ENCODE data around the gene NUMA1. TPM values are rescaled to one million over a fixed set of nuclear protein-coding genes. Genes with fewer than 3 reads are reported as not detected.

NUMA1 gene
- total RNA-seq, 1 donor from 2014 or later = 130 TPM

- Histone ChIP-seq H3K27me3 (no peaks in the 10 kb centered on the region), H3F3A (ENCODE audit: low read depth) (peaks cover 3% of the 10 kb centered on the region), H3K4me3 (no peak overlapping the region), H3K79me2 (ENCODE audit: low read depth) (no peaks in the 10 kb centered on the region), H3K4me2 (no peak overlapping the region), H2AFZ (replicated peaks) (no peak overlapping the region), H3K4me1 (no peaks in the 10 kb centered on the region), H3K9me3 (ENCODE audit: low read depth) (no peaks in the 10 kb centered on the region), H4K20me1 (ENCODE audit: low read depth) (no peaks in the 10 kb centered on the region), H3K27ac (no peak overlapping the region), H3K36me3 (no peaks in the 10 kb centered on the region), H3K9ac (no peak overlapping the region)
- TF ChIP-seq CTCF (IDR thresholded peaks at IDR 0.05) = no peak
- TF ChIP-seq EZH2 (IDR thresholded peaks at IDR 0.05) = no peak
- no peak for TF ChIP-seq EZH2phosphoT487 (IDR thresholded peaks at IDR 0.05)
- Mint-ChIP-seq H3K27me3 (ENCODE audit: insufficient read depth, low read depth) (no peaks in the 10 kb centered on the region), H3K9me3 (no peaks in the 10 kb centered on the region), H3K4me1 (peaks cover 2% of the 10 kb centered on the region), H3K27ac (no peak overlapping the region), H3K4me3 (no peak overlapping the region), H3K36me3 (peaks cover 6% of the 10 kb centered on the region)
- DNase-seq (ENCODE audit: low spot score) = no peak
These were observed 85.6 kb downstream of the NUMA1 start for GRCh38 chr11:71994786-71995185.

GRCh38 chr11:71992136-71992730, 88.1 kb downstream of the NUMA1 start:
- Histone ChIP-seq H3K9me3 (ENCODE audit: low read depth) (no peaks in the 10 kb centered on the region), H3K4me2 (no peak overlapping the region), H3K27ac (no peak overlapping the region), H3K9ac (no peak overlapping the region), H4K20me1 (ENCODE audit: low read depth) (no peaks in the 10 kb centered on the region), H3K4me1 (no peaks in the 10 kb centered on the region), H3F3A (ENCODE audit: low read depth) (peaks cover 3% of the 10 kb centered on the region), H3K27me3 (no peaks in the 10 kb centered on the region), H3K4me3 (no peak overlapping the region), H3K36me3 (no peaks in the 10 kb centered on the region), H3K79me2 (ENCODE audit: low read depth) (no peaks in the 10 kb centered on the region), H2AFZ (replicated peaks) (no peak overlapping the region)
- no peak for DNase-seq (ENCODE audit: low spot score)
- Mint-ChIP-seq H3K4me3 (no peak overlapping the region), H3K27ac (no peak overlapping the region), H3K27me3 (ENCODE audit: insufficient read depth, low read depth) (no peaks in the 10 kb centered on the region), H3K36me3 (peaks cover 6% of the 10 kb centered on the region), H3K4me1 (peaks cover 2% of the 10 kb centered on the region), H3K9me3 (no peaks in the 10 kb centered on the region)
- TF ChIP-seq EZH2 (IDR thresholded peaks at IDR 0.05) (no peak), CTCF (IDR thresholded peaks at IDR 0.05) (no peak), EZH2phosphoT487 (IDR thresholded peaks at IDR 0.05) (no peak)

- no peaks in the 10 kb centered on the region for H3K27me3 Mint-ChIP-seq (ENCODE audit: insufficient read depth, low read depth)
- H3K4me3 Mint-ChIP-seq = no peak overlapping the region
- H3K9me3 Mint-ChIP-seq = no peaks in the 10 kb centered on the region
- no peak overlapping the region for H3K27ac ChIP-seq
- H3K9me3 ChIP-seq (ENCODE audit: low read depth) = no peaks in the 10 kb centered on the region
- TF ChIP-seq EZH2 (IDR thresholded peaks at IDR 0.05) (no peak), EZH2phosphoT487 (IDR thresholded peaks at IDR 0.05) (no peak), CTCF (IDR thresholded peaks at IDR 0.05) (no peak)
- no peaks in the 10 kb centered on the region for H3K79me2 ChIP-seq (ENCODE audit: low read depth)
- no peak overlapping the region for H2AFZ ChIP-seq (replicated peaks)
- no peak overlapping the region for H3K4me2 ChIP-seq
- H3K27me3 ChIP-seq = no peaks in the 10 kb centered on the region
- no peak overlapping the region for H3K9ac ChIP-seq
- H4K20me1 ChIP-seq (ENCODE audit: low read depth) = no peaks in the 10 kb centered on the region
- H3K36me3 Mint-ChIP-seq = peaks cover 5% of the 10 kb centered on the region
- no peak overlapping the region for H3K27ac Mint-ChIP-seq
- H3K4me1 Mint-ChIP-seq = no peaks in the 10 kb centered on the region
- peaks cover 3% of the 10 kb centered on the region for H3F3A ChIP-seq (ENCODE audit: low read depth)
- H3K4me3 ChIP-seq = no peak overlapping the region
- DNase-seq (ENCODE audit: low spot score) = no peak
- no peaks in the 10 kb centered on the region for H3K4me1 ChIP-seq
- H3K36me3 ChIP-seq = no peaks in the 10 kb centered on the region
These were observed 88.8 kb downstream of the NUMA1 start for GRCh38 chr11:71991494-71991893.

Measured in neural progenitor cell (in vitro differentiated cells).